GM19372 (cell line): ENCODE data around the gene XG.

Experiments
- ATAC-seq: cut with Tn5 transposase; IDR thresholded peaks from one replicate; pipeline ENCODE4 v1.9.1; 2021; ENCODE audit warnings: mild to moderate bottlenecking, low read depth, moderate library complexity; ENCODE audit not compliant: unreplicated experiment

The XG gene

DNA sequence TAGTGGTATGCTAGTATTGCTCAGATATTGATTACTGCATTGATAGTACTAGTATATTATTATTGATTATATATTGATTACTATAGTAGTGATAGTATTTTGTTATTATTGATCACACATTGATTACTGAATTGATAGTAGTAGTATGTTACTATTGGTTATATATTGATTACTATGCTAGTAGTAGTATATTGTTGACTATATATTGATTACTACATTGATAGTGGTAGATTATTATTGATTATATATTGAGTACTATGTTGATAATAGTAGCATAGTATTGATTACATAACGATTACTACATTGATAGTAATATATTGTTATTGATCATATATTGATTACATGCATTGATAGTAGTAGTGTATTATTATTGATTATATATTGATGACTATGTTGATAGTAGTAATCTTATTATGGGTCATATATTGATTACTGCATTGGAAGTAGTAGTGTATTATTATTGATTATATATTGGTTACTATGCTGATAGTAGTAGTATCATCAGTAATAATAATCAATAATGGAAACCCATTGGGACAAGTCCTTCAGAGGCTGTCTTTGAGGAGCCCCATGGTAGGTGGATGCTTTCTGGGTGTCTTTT is 107.5 kb downstream of the XG start:
- no peak for ATAC-seq

DNA sequence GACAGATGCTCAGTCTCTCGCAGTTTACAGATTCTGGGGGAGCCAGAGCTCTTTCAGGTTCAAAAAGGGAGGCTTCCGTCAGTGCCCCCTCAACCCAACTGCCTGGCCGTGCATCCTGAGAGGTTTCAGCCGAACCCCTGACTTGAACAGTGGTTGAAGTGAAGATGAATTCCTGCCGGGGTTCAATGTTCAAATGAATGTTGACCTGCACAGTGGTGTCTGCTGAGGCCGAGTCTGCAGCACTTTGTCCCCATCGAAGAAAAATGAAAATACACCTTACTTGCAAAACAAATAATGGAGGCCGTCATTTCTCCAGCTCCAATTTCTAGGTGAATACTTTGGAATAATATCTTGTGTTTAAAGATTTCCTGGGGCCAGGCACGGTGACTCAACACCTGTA is 110.6 kb downstream of the XG start:
- no peak for ATAC-seq

DNA sequence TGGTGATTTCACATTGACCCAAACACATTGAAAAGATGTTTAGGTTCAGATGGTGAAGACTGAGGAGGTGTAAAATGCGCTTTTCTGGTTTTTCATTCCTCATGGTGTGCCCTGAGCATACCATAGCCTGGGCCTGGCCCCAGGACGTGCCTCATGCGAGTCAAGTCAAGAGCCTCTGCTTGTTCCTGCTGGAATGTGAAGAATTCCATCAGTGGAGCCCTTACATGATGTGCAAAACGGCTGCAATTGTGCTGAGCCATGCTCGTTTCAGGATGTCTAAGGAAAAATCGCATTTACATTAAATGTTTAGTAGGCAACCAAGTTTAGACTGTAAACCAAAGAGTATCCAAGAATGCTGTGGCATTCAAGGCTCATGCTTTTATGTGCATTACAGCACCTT is 111.8 kb downstream of the XG start:
- no peak for ATAC-seq
